Coronary artery (tissue), 2 donors: ENCODE measurements around the gene TGFBR3L.

Experiments
- DNase-seq: peaks from one replicate; pipeline ENCODE4 v3.0.0-alpha.2; 2017; ENCODE audit warnings: low spot score
- H3K27ac ChIP-seq, 2 donors: fragments of 200-600 bp; sonication (generic); one replicate each; pipeline ENCODE4 v1.5.1; 2016 to 2019
- H3K4me3 ChIP-seq: fragments of 200-600 bp; sonication (generic); 2 replicates; pipeline ENCODE4 v1.5.1; 2016; ENCODE audit warnings: mild to moderate bottlenecking, moderate library complexity
- TF ChIP-seq, protein P1 (sequence below): fragments of 200-600 bp; sonication (generic); IDR thresholded peaks from one replicate; pipeline ENCODE4 v1.5.1; 2019; ENCODE audit warnings: antibody characterized with exemption

TGFBR3L gene

DNA sequence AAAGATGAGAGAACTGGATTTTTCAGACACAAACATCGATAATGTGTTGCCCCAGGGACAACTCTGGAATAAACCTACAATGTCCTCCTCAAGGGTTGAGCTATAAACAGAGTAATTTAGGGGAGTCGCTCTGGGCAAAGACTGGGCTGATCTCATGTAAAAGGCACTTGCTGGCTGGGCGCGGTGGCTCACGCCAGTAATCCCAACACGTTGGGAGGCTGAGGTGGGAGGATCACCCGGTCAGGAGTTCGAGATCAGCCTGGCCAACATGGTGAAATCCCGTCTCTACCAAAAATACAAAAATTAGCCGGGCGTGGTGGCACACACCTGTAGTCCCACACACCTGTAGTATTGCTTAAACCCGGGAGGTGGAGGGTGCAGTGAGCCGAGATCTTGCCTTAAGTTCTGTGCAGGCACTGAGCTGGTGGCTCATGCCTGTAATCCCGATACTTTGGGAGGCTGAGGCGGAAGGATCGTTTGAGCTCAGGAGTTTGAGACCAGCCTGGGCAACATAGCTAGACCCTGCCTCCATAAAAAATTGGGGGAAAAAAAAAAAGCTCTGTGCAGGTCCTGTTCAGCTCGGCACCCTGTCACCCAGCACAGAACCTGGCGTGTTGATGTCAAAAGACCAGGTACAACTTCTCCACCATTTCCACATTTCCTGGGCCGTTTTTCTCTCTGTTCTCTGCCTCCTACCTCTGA lies 27.4 kb downstream of the TGFBR3L start:
- Histone ChIP-seq H3K27ac (no peak overlapping the region), H3K4me3 (no peak overlapping the region)
- TF ChIP-seq, protein P1, sequence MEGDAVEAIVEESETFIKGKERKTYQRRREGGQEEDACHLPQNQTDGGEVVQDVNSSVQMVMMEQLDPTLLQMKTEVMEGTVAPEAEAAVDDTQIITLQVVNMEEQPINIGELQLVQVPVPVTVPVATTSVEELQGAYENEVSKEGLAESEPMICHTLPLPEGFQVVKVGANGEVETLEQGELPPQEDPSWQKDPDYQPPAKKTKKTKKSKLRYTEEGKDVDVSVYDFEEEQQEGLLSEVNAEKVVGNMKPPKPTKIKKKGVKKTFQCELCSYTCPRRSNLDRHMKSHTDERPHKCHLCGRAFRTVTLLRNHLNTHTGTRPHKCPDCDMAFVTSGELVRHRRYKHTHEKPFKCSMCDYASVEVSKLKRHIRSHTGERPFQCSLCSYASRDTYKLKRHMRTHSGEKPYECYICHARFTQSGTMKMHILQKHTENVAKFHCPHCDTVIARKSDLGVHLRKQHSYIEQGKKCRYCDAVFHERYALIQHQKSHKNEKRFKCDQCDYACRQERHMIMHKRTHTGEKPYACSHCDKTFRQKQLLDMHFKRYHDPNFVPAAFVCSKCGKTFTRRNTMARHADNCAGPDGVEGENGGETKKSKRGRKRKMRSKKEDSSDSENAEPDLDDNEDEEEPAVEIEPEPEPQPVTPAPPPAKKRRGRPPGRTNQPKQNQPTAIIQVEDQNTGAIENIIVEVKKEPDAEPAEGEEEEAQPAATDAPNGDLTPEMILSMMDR, result no peak
- DNase-seq, result no peak

DNA sequence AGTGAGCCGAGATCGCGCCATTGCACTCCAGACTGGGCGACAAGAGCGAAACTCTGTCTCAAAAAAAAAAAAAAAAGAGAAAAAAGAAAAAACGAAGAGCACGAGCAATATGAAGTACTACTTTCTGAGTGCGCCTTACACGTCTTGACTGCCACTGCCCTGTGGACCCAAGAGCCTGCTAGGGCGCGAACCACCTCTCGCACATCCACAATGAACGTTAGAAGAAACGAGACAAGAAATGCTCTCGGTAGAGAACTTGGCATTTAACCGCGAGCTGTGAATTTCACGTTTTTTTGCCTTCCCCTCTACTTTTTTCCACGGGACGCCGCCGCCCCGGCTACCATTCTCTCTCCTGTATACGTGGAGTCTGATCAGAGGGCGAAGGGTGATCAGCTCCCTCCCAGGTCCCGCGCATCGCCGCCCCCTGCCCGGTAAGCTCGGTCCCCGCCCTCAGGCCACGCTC lies 28.4 kb downstream of the TGFBR3L start:
- Histone ChIP-seq H3K4me3 (peak overlapping the region; percentile 94), H3K27ac (peak overlapping the region; percentile 95 to 96)
- DNase-seq, result no peak
- TF ChIP-seq, protein P1, result no peak

DNA sequence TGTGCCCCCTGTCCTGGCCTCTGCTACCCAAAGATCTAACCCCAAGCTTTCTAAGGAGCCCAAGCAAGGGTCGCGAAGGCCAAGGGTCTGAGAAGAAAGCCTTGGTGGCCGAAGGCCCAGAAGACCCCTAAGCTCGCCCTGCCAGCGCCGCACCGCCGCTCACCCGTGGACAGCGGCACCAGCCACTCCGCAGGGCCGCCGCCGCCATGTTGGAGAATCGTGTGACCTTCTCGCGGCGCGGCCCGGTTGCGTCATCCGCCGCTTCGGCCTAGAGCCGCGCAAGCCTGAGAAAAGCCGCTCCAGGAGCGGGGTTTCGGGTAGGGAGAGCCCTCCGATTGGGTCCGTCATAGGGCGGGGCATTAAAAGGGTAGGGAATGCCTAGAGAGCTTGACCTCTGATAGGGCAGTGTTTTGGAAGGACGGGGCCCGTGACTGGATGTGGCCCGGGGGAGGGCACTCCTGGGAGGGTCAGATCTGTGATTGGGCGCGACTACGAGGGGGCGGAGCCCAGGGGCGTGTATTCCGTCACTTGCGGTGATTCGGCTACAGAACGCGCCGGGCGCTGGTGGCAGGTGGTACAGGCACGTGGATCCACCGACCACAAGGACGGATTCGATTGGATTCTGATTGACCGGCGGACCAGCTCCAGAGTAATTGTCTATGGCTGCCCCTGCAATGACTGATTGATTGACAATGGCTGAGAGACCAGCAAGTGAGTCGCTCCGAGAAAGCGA lies 29.0 kb downstream of the TGFBR3L start, which contains the start of gene TIMM44:
Gene TIMM44 (minus strand): TSS at position 223 of the 733 bp plus-strand sequence. CDS start 15 bp downstream, at position 208.
- H3K27ac ChIP-seq, result peak within 1 kb of the TSS; percentile 95 to 96
- DNase-seq, result peak; percentile 100
- TF ChIP-seq, protein P1, result no peak
- H3K4me3 ChIP-seq, result peak within 1 kb of the TSS; percentile 94

DNA sequence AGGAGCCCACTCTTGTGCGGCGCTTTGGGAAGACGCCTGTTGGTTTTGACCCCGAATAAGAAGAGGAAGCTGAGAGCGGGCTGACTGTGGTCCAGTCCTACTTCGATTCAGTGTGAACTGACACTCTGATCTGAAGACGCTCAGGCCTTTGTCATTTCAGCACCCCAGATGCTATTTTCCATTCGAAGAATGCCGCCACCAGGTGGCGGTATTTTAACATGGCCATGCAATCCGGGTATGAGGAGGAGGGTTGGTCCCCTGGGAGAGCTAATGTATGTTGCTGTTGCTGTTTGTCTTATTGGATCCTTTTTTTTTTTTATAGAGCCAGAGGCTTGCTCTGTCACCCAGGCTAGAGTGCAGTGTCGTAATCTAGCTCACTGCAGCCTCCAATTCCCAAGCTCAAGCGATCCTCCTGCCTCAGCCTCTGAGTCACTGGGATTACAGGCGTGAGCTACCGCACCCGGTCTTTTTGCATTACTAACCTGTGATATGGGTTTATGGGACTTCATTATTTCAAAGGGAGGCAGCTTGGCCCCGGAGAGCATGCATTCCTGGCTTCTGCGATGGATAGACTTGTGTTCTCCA lies 29.6 kb downstream of the TGFBR3L start:
- Histone ChIP-seq H3K4me3 (peak overlapping the region; percentile 94), H3K27ac (peak overlapping the region; percentile 95 to 96)
- TF ChIP-seq, protein P1, result peak; percentile 81
- DNase-seq, result no peak

DNA sequence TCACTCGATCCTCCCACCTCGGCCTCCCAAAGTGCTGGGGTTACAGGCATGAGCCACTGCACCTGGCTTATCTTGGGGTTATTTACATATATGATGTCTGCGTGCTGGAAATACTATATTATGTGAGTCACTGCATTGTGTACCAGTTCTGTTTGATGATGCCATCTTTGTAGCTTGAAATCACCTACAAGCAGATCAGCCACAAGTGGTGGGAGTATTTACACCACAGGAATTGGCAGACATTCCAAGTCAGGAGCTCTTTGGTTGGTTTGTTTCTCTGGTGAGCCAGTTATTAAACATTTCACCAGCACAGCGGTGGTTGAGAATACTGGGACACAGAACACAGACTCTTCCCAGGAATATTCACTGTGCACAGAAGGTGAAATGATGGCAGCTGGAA lies 33.3 kb downstream of the TGFBR3L start:
- no peak for DNase-seq
- Histone ChIP-seq H3K27ac (no peak overlapping the region), H3K4me3 (no peak overlapping the region)
- TF ChIP-seq, protein P1, result no peak

DNA sequence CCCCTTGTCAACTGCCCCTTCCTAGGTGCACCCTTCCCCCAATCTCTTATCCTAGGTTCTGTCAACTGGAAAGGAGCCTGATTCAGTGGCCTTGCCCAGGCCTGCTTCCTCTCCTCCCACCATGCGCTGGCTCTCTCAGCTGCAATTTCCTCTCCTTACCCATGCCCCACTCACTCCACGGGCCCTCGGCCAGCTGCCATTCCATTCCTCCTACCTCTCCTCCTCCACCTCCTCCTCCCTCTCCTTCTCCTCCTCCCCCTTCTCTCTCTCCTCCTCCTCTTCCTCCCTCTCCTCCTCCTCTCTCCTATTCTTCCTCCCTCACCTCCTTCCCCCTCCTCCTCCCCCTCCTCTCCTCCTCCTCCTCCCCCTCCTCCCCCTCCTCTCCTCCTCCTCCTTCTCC lies 38.4 kb downstream of the TGFBR3L start:
- DNase-seq, result no peak
- TF ChIP-seq, protein P1, result no peak
- Histone ChIP-seq H3K4me3 (no peak overlapping the region), H3K27ac (no peak overlapping the region)
